HUDEP-2 (cell line): ENCODE data around the gene NLGN4Y.

Source experiments
- DNase-seq, 76 experiments: peaks; one replicate each; lab custom pipeline; 2025; ENCODE audit not compliant: unreplicated experiment in 76 of 76; lab: John Stamatoyannopoulos, UW

NLGN4Y gene

GRCh38 chrY:14524272-14525231 lies at the start of gene NLGN4Y:
TSS of gene NLGN4Y (plus strand) at chrY:14524529. CDS start at chrY:14622120, 97,591 bp downstream.
- DNase-seq = no peak

DNA sequence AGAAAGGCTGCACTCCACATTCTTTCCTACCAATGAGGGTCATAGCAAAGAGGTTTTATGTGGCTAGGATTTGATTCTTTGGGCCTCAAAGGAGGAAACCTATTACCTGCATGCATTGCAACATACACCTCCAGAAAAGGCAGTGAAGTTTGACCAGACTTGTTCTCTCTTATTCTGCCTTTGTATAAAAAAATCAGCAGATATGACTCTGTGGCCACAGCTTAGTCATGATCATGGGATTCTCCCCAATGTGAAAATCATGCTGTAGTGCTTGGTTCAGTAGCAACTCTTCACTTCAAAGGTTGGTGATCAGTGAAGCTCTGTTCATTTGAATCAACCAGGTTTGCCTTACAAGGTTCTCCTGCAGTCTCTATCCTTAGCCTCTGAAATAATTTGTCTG lies 38.4 kb upstream of the NLGN4Y start:
- DNase-seq = no peak

DNA sequence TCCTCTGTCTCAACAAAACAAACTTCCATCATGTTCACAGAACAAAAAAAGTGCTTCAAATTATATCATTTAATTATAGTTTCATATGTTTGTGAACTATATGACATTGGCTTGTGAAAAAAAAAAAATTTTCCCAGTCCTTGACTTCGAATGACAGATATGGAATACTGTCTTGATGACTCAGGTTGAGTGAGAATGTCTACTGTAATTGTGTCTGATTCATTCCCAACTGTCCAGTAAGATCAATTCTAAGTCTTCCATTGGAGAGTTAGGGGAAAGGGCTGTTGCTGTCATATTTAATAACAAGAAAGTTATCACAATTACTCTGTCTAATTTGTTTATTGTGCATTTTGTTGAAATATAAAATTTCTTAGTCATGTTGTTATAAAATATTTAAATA lies 34.1 kb upstream of the NLGN4Y start:
- no peak for DNase-seq

- DNase-seq = no peak
Observed at GRCh38 chrY:14498071-14498470, 26.3 kb upstream of the NLGN4Y start.

DNA sequence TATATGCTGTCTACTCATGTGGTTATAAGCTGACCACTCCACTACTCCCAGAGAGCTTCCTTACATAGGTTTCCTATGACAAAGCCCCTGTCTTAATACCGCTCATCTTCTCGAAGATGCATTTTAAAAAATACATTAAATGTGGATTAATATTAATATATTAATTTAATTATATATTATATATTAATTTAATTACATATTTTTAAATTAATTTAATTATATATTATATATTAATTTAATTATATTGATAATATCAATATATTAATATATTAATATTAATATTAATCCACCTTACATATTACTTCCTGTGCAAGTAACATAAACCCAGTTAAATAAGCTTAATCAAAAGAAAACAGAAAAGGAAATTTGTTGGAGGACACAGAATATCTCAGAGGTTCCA lies 19.7 kb upstream of the NLGN4Y start:
- DNase-seq = no peak

GRCh38 chrY:14522379-14522950 lies 1.9 kb upstream of the NLGN4Y start:
- peak in 1 of 76 experiments; percentile 0 for DNase-seq

DNA sequence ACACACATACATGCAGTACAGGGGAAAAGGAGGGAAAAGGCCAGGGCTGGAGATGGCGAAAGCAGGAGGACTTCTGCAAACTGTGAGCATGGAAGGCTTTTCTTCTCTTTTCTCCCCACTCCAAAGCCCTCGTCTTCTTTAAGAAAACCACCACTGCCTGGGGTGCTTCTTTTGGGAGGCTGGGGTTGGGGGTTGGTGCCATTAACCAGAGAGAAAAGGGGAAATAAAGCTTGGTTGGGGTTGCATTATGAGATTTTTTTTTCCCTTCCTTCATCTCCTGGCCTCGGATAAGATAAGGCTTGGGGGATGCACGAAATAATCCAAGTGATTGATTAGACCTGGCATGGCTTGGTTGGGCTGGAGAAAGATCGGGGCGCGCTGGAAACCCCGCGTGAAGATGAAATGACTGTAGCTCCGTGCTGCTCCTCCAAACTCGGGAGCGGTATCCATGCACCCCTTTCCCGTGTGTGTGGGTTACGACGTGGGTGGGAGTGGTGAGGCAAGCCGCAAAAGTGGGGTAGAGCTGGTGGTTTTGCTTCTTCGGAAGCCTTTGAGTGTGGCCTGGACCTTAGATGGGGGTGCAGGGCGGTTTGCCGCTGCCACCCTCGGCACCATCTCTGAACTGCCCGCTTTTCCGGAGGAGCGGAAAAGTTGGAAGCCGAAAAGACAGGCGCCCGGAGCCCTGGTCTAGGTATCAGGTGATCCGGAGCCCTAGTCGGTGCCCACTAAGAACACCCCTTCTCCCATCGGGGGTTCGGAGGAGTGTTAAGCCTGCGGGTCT lies 648 bp upstream of the NLGN4Y start:
- DNase-seq = no peak

DNA sequence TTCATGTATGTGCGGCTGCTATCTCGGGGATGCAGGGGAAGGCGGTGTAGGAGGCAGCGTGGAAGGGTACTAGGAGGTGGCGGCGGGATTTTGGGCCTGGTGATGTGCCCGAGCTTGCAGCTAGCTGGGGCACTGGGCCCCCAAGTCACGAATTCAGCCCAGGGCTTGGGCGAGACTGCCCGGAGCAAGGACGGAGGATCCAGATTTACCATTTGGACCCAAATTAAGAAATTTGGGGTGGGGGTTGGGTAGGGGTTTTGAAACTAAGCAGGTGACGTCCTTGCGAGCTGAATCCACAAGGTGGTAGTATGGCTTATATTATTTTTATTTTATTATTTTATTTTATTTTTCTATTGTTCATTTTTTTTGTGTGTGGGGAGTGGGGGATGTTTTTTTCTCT lies 986 bp downstream of the NLGN4Y start:
- no peak for DNase-seq

DNA sequence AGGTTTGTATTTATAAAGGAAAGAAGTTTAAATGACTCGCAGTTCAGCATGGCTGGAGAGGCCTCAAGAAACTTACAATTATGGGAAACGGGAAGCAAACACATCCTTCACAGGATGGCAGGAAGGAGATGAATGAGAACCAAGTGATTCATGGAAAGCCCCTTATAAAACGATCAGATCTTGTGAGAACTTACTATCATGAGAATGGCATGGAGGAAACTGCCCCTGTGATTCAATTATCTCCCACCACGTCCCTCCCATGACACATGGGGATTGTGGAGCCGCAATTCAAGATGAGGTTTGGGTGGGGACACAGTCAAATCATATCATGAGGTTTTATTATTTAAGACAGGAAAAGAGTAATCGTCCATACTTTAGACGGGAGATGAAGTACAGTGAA lies 4.0 kb downstream of the NLGN4Y start:
- DNase-seq = no peak

DNA sequence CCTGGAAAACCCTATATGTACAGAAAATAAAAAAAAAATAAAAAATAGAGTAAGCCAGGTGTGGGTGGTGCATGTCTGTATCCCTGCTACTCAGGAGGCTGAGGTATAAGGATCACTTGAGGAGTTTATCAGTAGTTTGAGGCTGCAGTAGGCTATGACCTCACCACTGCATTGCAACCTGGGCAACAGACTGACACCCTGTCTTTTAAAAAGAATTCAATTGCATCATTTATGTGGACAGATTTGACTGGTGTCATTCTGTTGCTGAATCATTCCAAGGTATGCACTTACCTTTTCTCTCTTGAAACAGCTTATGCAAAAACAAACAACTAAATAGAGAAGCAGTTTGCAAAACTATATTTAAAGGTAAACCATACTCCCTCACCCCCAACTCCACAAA lies 12.4 kb downstream of the NLGN4Y start:
- DNase-seq = no peak

DNA sequence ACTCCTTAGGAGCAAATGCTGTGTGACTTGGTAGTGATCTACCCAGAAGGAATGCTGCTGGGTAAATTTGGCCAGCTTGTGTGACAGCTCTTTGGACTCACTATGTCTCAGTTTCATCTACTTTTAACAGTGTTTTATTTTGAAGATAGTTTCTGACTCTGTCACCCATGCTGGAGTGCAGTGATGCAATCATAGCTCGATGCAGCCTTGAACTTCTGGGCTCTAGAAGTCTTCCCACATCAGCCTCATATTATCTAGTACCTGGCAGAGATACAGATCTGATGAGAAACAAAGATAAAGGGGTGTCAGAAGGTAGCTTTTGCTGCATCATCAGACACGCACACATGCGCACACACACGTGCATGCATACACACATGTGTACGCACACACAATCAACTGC lies 19.2 kb downstream of the NLGN4Y start:
- no peak for DNase-seq

- DNase-seq = no peak
Observed at GRCh38 chrY:14581294-14581693, 57.0 kb downstream of the NLGN4Y start.

- no peak for DNase-seq
Observed at GRCh38 chrY:14586725-14587124, 62.4 kb downstream of the NLGN4Y start.

GRCh38 chrY:14601372-14601771 lies 77.0 kb downstream of the NLGN4Y start:
- no peak for DNase-seq

DNA sequence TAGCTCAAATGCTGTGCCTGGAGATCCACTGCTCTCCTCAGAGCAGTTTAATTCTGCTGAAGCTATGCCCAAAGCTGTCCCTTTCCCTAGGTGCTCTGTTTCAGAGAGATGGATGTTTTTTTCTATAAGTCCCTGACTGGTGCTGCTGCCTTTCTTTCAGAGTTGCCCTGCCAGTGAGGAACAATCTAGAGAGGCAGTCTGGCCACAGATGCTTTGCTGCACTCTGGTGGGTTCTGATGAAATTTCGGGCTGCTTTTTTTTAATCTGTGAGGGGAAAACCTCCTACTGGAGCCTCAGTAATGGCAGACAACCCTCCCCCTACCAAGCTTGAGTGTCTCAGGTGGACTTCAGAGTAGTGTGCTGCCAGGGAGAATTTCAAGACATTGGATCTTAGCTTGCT lies 93.3 kb downstream of the NLGN4Y start:
- no peak for DNase-seq

DNA sequence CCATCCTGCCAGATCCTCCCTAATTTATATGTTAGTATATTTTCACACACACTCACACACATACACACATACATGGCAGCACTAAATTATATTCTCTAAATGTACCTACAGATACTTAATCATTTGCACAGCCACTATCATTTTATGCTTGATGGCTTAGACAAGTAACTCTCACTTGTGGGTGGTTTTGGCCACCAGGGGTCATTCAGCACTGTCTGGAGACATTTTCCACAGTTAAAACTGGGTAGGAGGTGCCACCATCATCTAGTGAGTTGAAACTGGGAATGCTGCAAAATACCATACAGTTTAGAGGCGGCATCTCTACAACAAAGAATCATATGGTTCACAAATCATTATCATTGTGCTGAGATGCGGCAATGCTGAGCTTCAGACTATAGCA lies 94.2 kb downstream of the NLGN4Y start:
- no peak for DNase-seq

GRCh38 chrY:14628208-14628607 lies 103.9 kb downstream of the NLGN4Y start:
- no peak for DNase-seq

- no peak for DNase-seq
Observed at GRCh38 chrY:14631676-14632075, 107.3 kb downstream of the NLGN4Y start.

DNA sequence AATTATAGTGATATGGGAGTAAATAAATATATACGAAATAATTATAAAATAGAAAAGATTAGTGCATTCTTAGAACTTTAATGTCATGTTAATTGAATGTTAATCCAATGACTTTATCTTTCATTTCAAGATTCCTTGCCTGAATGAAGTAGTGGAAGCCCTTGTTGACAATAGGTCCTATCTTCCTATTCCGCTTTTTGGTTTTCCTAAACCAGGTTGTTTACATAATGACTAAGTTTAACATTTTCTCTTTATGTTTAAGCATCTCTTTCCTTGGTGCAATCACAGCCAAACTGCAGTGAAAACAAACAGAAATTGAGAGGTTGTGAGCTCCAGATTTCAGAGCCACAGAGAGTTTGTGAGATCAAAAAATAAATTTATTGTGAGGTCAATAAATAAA lies 109.4 kb downstream of the NLGN4Y start:
- DNase-seq = no peak

- no peak for DNase-seq
Observed at GRCh38 chrY:14634954-14635353, 110.6 kb downstream of the NLGN4Y start.

- DNase-seq = no peak
Observed at GRCh38 chrY:14637551-14637950, 113.2 kb downstream of the NLGN4Y start.
